ENCODE data around the gene MTHFSD.

GRCh38 chr16:86528061-86528929 lies 26.7 kb downstream of the MTHFSD start:
- TF ChIP-seq CTCF (IDR thresholded peaks at IDR 0.05) (no peak), ZFX (IDR thresholded peaks at IDR 0.05; ENCODE audit: borderline replicate concordance) (no peak)

Data from 22Rv1 (cell line).